HG02981 (cell line): ENCODE data around the gene SUPT3H.

ENCODE experiments used
- ATAC-seq: cut with Tn5 transposase; IDR thresholded peaks from one replicate; pipeline ENCODE4 v1.9.1; 2021; ENCODE audit warnings: mild to moderate bottlenecking, moderate library complexity; ENCODE audit not compliant: unreplicated experiment

Gene SUPT3H

DNA sequence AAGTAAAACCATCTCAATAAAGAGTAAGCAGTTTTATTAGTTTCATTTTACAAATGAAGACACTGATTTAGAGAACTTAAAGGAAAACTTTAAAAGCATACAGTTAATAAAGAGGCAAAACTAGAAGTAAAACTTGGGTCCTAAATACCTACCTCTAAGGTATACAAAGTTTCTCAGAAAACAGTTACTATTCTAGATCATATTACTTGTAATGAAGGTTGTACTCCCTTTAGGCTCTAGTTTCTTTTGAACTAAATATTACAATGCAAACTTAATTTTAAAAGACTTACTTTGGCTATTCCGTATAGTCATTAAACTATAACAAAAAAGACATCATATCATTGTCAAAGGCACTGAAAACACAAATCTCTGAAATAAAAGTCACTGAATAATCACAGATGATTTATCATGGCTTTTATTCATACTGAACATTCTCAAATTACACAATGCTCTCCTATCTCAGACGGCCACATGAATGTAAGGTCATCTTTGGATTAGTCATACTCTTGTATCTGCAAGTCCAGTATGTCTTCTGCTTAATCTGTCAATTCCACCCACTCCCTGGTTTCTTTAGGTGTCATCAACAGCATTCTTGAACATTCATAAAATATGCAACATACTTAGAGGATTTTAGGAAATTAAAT, 411.2 kb downstream of the SUPT3H start:
- no peak for ATAC-seq

- no peak for ATAC-seq
These were observed 412.0 kb downstream of the SUPT3H start for GRCh38 chr6:44965708-44966107.

DNA sequence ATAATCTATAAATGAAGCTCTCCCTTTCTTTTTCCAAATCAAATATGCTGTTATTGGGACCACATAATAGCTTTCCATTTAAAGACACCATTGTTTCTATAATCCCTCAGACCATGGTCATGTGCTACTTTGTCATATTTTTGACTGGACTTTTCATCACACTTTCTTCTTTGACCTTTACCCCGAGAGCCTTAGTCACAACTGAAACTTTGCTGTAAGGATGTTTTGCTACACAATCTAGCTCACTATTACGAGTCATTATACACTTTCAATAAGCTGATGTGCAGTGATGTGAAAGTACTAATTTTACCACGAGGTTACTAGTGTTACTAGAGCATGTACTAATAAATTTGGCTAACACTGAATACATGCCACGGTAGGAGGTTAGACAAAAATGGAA, 416.8 kb downstream of the SUPT3H start:
- no peak for ATAC-seq

DNA sequence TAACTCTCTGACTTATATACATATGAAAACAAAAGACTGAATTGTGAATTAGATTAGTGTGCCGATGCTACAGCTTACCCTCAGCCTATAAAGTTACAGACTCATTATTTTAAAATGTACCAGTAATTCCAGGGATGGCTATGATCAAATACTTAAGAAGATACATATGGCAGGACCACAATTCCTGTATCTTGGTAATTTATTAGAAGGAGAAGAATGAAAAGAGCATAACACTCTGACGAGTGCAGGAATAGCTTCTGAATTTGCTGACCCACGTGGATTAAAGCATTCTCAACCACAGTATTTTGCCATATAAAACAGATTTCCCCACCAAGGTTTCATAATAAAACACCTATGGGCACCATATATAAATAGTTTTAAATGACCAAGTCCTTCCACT, 418.1 kb downstream of the SUPT3H start:
- no peak for ATAC-seq

DNA sequence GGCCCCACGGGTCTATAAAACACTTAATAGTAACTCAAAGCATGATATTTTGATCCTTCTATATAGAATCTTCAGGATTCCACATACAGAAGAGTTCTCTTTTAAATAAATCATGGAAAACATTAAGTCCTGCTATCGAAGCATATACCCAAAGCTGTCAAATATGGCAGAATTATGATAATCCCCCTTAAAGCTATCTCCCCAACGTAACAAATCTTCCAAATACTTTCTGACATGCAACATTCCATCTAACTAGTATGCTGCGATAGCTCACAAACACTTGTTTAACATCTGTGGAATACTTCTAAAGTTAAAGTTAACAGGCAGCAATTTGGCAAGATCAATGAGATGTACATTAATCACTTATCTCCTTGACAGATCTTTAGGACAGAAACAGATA, 420.6 kb downstream of the SUPT3H start:
- ATAC-seq: no peak

- ATAC-seq: no peak
These were observed 421.3 kb downstream of the SUPT3H start for GRCh38 chr6:44956396-44956795.

DNA sequence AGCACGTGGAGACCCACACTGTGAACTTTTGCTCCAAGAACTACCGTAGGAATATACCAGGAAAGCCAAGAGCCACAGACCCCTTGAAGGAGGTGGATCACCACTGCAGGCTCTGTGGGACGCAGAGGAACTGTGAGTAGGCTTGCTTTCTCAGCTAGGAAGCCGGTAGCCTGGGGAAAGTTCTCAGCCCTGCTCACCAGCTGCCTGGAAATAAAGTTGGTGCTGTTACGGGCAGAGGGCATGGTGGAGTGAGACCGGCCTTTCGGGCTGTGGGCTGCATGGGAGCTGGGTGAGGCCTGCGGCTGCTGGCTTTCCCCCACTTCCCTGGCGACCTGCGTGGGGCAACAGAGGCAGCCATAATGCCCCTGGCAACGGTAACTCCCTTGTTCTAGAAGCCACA, 422.6 kb downstream of the SUPT3H start:
- no peak for ATAC-seq

- no peak for ATAC-seq
These were observed 423.5 kb downstream of the SUPT3H start for GRCh38 chr6:44954281-44954680.

DNA sequence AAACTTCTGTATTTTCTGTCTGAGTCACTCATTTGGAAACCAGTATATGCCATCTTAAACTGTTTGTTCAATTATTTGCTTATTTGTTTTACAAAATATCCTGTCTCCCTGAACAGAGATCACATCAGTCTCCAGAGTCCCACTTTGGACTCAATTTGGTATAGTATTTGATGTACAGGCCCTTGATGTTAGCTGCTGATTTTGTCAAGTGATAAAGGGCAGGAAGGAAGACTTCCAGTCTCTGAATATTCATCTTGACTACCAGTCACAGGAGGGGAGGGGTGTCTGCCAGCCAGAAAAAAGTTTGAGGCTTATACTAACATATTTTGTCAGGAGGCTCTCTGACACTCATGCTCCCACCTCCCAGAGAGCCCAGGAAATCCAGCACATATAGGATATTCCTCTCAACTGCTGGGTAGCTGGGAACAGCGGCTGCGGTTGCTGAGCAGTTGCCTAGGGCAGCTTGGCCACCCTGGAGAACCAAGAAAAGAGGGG, 426.4 kb downstream of the SUPT3H start:
- ATAC-seq: no peak

- ATAC-seq: no peak
These were observed 428.0 kb downstream of the SUPT3H start for GRCh38 chr6:44949596-44950201.

- no peak for ATAC-seq
These were observed 434.2 kb downstream of the SUPT3H start for GRCh38 chr6:44943541-44943940.

- no peak for ATAC-seq
These were observed 434.9 kb downstream of the SUPT3H start for GRCh38 chr6:44942798-44943197.

- no peak for ATAC-seq
These were observed 435.5 kb downstream of the SUPT3H start for GRCh38 chr6:44942201-44942600.

DNA sequence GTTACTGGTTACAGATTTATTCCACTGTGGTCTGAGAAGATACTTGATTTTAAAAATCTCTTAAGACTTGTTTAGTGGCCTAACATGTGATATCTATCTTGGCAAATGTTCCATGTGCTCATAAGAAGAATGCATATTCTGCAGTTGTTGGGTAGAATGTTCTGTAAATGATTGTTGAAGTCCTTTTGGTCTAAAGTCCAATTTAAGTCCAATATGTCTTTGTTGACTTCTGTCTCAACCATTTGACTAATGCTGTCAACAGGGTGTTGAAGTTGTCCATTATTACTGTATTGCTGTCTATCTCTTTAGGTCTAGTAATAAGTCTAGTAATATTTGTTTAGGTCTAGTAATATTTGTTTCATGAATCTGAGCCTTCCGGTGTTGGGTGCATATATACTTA, 437.4 kb downstream of the SUPT3H start:
- ATAC-seq: no peak

- ATAC-seq: no peak
These were observed 441.9 kb downstream of the SUPT3H start for GRCh38 chr6:44935693-44936300.

DNA sequence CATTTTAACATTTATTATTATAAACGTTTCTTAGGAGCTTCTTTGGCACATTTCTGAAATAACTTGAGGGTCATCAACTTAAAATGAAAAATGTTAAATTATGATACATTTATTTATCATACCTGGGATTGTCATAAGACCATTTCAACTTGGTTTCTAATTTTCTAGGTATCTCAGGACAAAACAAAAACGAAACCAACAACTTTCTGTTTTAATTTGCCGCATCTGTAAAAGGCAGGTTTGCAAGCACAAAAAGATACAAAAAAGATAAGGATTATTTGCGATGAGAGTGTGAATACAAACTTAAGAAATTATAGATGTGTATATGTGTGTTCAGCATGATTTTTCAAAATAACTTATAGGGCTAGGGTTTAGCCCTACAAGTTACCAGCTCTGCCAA, 444.6 kb downstream of the SUPT3H start:
- ATAC-seq: no peak

DNA sequence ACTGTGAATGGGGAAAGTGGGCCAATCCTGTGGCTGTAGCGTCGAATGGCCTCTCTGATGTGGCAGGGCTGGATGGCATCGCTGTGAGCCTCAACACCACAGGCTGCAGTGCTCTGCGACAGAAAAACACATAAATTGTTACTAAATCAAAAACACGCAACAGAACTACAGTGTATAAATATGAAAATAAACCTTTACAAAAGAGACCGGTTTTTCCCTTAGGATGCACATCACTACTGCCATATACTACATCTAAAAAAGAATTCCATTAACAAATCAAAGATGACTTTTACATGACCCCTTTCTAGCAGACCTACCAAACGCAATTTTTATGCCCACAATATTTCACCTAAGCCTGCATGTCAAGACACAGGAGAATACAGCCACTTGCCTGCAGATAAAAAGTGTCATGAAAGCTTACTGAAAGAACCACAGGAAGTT, 445.1 kb downstream of the SUPT3H start:
- ATAC-seq: no peak

DNA sequence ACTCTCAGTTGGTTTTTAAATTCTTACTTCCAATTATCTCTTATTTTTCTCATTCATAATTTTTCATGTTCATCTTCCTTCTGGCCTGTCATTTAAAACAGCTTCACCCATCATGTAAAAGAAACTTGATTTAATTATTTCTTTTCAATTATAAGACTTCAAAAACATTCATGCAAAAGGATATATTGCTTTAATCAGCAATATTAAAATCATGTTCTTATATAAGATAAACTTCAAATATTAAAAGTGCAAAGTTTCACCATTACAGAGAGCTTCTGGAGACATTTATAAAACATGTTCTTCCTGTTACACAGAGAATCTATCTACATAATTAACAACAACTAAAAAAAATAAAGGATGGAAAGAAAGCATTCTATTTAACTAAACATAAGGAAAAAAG, 446.3 kb downstream of the SUPT3H start:
- ATAC-seq: no peak

DNA sequence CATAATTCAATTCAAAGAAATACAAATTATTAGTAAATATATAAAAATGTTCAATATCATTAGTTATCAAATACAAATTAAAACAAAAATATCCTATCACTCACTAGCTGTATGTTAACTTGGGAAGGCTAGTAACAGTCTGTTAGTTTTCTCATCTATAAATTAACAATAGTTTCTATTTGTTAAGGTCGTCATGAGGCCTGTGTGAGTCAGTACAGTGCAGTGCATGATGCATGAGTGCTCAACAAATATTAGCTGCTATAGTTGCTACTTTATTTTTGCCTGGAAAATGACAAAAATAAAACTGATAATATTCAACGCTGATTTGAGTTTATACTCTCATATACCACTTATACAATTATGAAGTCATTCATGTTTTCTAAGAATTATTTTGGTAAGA, 451.2 kb downstream of the SUPT3H start:
- no peak for ATAC-seq

GRCh38 chr6:44925100-44925739, 452.5 kb downstream of the SUPT3H start:
- ATAC-seq: peak; percentile 70

- ATAC-seq: no peak
These were observed 454.3 kb downstream of the SUPT3H start for GRCh38 chr6:44923444-44923843.

DNA sequence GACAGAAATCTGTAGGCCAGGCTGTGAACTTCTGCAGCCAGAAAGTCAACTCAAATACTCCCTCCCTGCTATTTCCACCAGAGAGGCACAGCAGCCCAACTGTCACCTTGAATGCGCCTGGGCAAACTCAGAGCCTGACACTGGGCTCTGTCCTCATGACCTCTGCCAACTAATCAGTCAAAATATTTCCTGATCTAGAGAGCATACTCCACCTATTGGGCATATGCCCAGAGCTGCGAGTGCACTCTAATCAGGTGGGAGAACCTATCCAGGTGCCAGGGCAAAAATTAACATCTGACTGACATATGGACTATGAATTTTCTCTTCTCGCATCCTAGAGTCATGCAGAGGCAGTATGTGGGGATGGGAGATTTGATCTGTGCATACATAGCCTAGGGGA, 455.9 kb downstream of the SUPT3H start:
- no peak for ATAC-seq
